ENCODE results near the gene SDF2L1. TPM values are rescaled to one million over a fixed set of nuclear protein-coding genes. Genes with fewer than 3 reads are reported as not detected.

SDF2L1 gene
- total and polyA plus RNA-seq, 7 donors: 6.9 to 53.5 (median 13.0) TPM

DNA sequence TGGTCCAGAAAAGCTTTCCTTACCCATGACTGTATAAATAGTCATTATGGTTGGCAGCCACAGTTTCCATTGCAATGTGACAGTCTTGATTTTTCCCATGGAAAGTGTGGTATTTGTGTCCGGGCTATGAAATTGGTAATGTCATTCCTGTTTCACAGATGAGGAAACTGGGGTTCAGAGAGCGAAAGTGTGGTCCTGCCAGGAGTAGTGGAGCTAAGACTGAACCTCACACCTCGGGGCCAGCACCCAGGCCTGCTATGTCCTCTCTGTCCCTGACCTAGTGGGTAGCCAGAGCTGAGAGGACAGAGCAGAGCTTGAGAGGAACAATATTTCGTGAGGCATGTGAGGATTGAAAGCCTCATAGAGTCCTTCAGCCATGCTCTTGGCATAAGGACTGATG lies 11.1 kb upstream of the SDF2L1 start:
- Histone ChIP-seq H3K9me3 (no peaks in the 10 kb centered on the region), H3K36me3 (ENCODE audit: insufficient read depth in 1 of 2, low read depth in 1 of 2) (no peaks in the 10 kb centered on the region), H3K27ac (no peak overlapping the region), H3K4me3 (no peak overlapping the region), H3K27me3 (ENCODE audit: insufficient read depth in 3 of 3, low read length in 2 of 3) (no peaks in the 10 kb centered on the region), H3K4me1 (no peaks in the 10 kb centered on the region)
- intact Hi-C loops (cut with DNase I): no loop called here
- TF ChIP-seq CTCF (IDR thresholded peaks at IDR 0.05): no peak
- ATAC-seq (no peak), DNase-seq (no peak)
- 90 to 93% (median 90%) methylated on average over 4 of the region's 4 CpGs for WGBS, 3 donors

DNA sequence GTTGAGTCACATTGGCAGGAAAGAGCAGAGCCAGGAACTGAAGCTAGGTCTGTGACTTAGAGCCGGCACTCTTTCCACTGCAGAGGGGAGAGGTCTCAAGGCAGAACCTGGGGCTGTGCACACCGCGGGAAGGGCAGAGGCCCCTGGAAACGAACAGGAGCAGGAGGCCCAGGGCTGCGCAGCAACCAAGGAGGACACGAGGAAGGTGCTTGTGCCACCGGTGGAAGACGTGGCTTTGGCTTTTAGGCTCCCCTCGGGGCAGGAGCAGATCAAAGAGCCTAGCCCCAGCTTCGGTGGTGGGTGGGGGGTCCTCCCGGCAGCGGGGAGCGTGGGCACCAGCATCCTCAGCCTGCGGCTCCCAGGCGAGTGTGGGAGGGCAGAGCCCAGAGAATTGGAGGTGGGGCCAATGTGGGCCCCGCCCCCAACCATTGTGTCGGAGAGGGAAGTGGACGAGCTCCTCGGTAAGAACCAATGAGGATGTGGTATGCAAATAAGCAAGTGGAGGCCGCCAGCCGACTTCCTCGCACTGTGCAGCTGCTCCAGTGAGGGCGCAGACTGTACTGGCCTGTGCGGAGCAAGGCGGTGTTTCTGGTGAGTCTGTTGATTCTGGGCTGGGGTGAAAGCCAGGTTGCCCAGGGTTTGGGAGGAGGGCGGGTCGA lies 9.7 kb upstream of the SDF2L1 start, which contains the start of gene CCDC116:
TSS of gene CCDC116 (plus strand) at position 524 of the 659 bp plus-strand sequence. CDS start 422 bp downstream, outside the sequence.
- H3K4me1 ChIP-seq: no peaks in the 10 kb centered on the region
- ATAC-seq (no peak), DNase-seq (peak in 1 of 2 donors; percentile 68)
- WGBS, 3 donors: 53 to 83% (median 83%) methylated on average over 27 of the region's 27 CpGs
- H3K27me3 ChIP-seq (ENCODE audit: insufficient read depth in 3 of 3, low read length in 2 of 3): no peaks in the 10 kb centered on the region
- H3K9me3 ChIP-seq: no peaks in the 10 kb centered on the region
- TF ChIP-seq CTCF (IDR thresholded peaks at IDR 0.05): no peak
- no peaks in the 10 kb centered on the region for H3K36me3 ChIP-seq (ENCODE audit: insufficient read depth in 1 of 2, low read depth in 1 of 2)
- intact Hi-C loops (cut with DNase I): no loop called here
- H3K4me3 ChIP-seq: no peak within 1 kb of the TSS
- no peak within 1 kb of the TSS for H3K27ac ChIP-seq

GRCh38 chr22:21632931-21633330 lies 9.2 kb upstream of the SDF2L1 start:
- 77 to 96% (median 95%) methylated on average over 16 to 18 of the region's 18 CpGs for WGBS, 3 donors
- Histone ChIP-seq H3K36me3 (ENCODE audit: insufficient read depth in 1 of 2, low read depth in 1 of 2) (no peaks in the 10 kb centered on the region), H3K27ac (no peak overlapping the region), H3K27me3 (ENCODE audit: insufficient read depth in 3 of 3, low read length in 2 of 3) (no peaks in the 10 kb centered on the region), H3K9me3 (no peaks in the 10 kb centered on the region), H3K4me3 (no peak overlapping the region), H3K4me1 (no peaks in the 10 kb centered on the region)
- DNase-seq: no peak
- TF ChIP-seq CTCF (IDR thresholded peaks at IDR 0.05): no peak
- ATAC-seq: no peak
- intact Hi-C loops (cut with DNase I): no loop called here

DNA sequence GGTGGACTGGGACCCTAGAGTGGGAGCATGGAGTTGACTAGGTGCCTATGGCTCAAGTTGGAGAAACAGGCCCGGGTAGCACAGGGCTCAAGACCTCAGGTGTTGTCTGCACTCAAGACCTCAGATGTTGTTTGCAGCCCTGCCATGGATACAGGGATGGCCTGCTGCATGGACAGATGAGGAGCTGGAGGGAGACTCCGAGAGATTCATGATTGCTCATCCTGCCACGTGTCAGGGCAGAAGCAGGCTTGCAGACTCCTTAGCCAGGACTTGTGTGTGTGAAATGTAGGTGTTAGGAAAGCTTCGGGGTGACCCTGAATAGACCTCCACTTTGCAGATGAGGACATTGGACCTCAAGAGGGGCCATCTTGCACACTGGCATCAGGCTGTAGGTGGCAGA lies 8.6 kb upstream of the SDF2L1 start:
- no peak for TF ChIP-seq CTCF (IDR thresholded peaks at IDR 0.05)
- Histone ChIP-seq H3K27ac (no peak overlapping the region), H3K4me1 (no peaks in the 10 kb centered on the region), H3K9me3 (no peaks in the 10 kb centered on the region), H3K36me3 (ENCODE audit: insufficient read depth in 1 of 2, low read depth in 1 of 2) (no peaks in the 10 kb centered on the region), H3K27me3 (ENCODE audit: insufficient read depth in 3 of 3, low read length in 2 of 3) (no peaks in the 10 kb centered on the region), H3K4me3 (no peak overlapping the region)
- DNase-seq (no peak), ATAC-seq (no peak)
- 92 to 95% (median 93%) methylated on average over 4 of the region's 4 CpGs for WGBS, 3 donors
- intact Hi-C loops (cut with DNase I): no loop called here

DNA sequence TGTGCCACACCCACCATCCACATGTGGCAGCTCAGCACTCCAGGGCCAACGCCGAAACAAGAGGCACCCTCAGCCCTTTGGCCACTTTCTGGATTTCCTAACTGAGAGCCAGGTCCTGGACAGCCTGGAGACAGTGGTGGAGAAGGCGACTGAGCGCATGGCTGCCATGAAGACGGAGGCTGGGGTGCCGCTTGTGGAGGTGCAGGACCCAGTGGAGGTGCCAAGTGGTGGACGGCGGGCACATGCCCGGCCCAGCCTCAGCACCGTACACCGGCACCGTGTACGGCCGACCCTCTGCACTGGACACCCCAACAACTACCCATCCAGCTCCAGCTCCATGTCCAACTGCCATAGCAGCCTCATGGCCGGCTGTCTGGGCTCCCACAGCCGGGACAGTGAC lies 8.0 kb upstream of the SDF2L1 start:
- H3K4me3 ChIP-seq: no peak overlapping the region
- H3K27me3 ChIP-seq (ENCODE audit: insufficient read depth in 3 of 3, low read length in 2 of 3): no peaks in the 10 kb centered on the region
- H3K4me1 ChIP-seq: no peaks in the 10 kb centered on the region
- TF ChIP-seq CTCF (IDR thresholded peaks at IDR 0.05): no peak
- ATAC-seq: no peak
- intact Hi-C loops (cut with DNase I): no loop called here
- DNase-seq: no peak
- no peaks in the 10 kb centered on the region for H3K36me3 ChIP-seq (ENCODE audit: insufficient read depth in 1 of 2, low read depth in 1 of 2)
- H3K9me3 ChIP-seq: no peaks in the 10 kb centered on the region
- no peak overlapping the region for H3K27ac ChIP-seq
- 94 to 97% (median 95%) methylated on average over 14 to 16 of the region's 16 CpGs for WGBS, 3 donors
